SK-N-MC (cell line): ENCODE results near the gene MYL2.

ENCODE experiments used
- DNase-seq: peaks from one replicate; pipeline ENCODE4 v3.0.0-alpha.2; 2011; ENCODE audit warnings: low read depth, low spot score
- H3K27ac ChIP-seq: fragments of 200-600 bp; sonication (generic); 2 replicates; pipeline ENCODE4 v1.5.1; 2016; ENCODE audit warnings: mixed run types
- H3K36me3 ChIP-seq: fragments of 200-600 bp; sonication (generic); 2 replicates; pipeline ENCODE4 v1.6.1; 2017; ENCODE audit warnings: antibody characterized with exemption, low read length, mixed read lengths; ENCODE audit not compliant: insufficient read depth
- H3K4me3 ChIP-seq: fragments of 200-600 bp; sonication (generic); 2 replicates; pipeline ENCODE4 v1.5.1; 2016
- H3K9ac ChIP-seq: fragments of 200-600 bp; sonication (generic); 2 replicates; pipeline ENCODE4 v1.8.0; 2017; ENCODE audit warnings: mixed run types, mixed read lengths; ENCODE audit not compliant: insufficient read length
- H3K9me3 ChIP-seq: fragments of 200-600 bp; sonication (generic); 2 replicates; pipeline ENCODE4 v1.6.1; 2017; ENCODE audit warnings: low read depth, mild to moderate bottlenecking, antibody characterized with exemption, low read length, moderate library complexity, mixed read lengths
- EZH2 ChIP-seq: fragments of 200-600 bp; sonication (generic); IDR thresholded peaks from one replicate; pipeline ENCODE4 v1.6.1; 2017; ENCODE audit warnings: antibody characterized with exemption
- FOXP2 ChIP-seq: optimal IDR thresholded peaks from 2 replicates; pipeline ENCODE3; 2011; ENCODE audit warnings: mild to moderate bottlenecking, moderate library complexity; ENCODE audit not compliant: insufficient read depth; ENCODE audit errors: extremely low read length, control extremely low read depth
- POLR2AphosphoS5 ChIP-seq: IDR thresholded peaks from 2 replicates; pipeline ENCODE4 v1.6.1; 2012; ENCODE audit warnings: mild to moderate bottlenecking, low read depth, low read length, borderline replicate concordance

MYL2 gene

GRCh38 chr12:110896559-110896958 is 23.8 kb downstream of the MYL2 start:
- H3K27ac ChIP-seq = no peak overlapping the region
- no peak for DNase-seq
- H3K36me3 ChIP-seq = no peaks in the 10 kb centered on the region
- H3K9ac ChIP-seq = no peak overlapping the region
- H3K9me3 ChIP-seq = no peaks in the 10 kb centered on the region
- no peak for TF ChIP-seq FOXP2
- no peak for TF ChIP-seq EZH2
- no peak for TF ChIP-seq POLR2AphosphoS5
- H3K4me3 ChIP-seq = no peak overlapping the region

- Histone ChIP-seq H3K36me3 (no peaks in the 10 kb centered on the region), H3K9ac (no peak overlapping the region), H3K9me3 (no peaks in the 10 kb centered on the region), H3K27ac (no peak overlapping the region), H3K4me3 (peak overlapping the region; percentile 49)
- TF ChIP-seq POLR2AphosphoS5 (no peak), EZH2 (no peak), FOXP2 (no peak)
- no peak for DNase-seq
Measured at GRCh38 chr12:110893956-110894355, 26.4 kb downstream of the MYL2 start.

- H3K36me3 ChIP-seq = no peaks in the 10 kb centered on the region
- no peaks in the 10 kb centered on the region for H3K9me3 ChIP-seq
- H3K27ac ChIP-seq = no peak overlapping the region
- no peak for DNase-seq
- no peak for TF ChIP-seq EZH2
- no peak for TF ChIP-seq FOXP2
- no peak for TF ChIP-seq POLR2AphosphoS5
- H3K9ac ChIP-seq = no peak overlapping the region
- no peak overlapping the region for H3K4me3 ChIP-seq
Measured at GRCh38 chr12:110889361-110889760, 31.0 kb downstream of the MYL2 start.

- H3K27ac ChIP-seq = no peak overlapping the region
- TF ChIP-seq POLR2AphosphoS5 = no peak
- no peak for TF ChIP-seq EZH2
- no peak for TF ChIP-seq FOXP2
- H3K9ac ChIP-seq = peak overlapping the region; percentile 52
- DNase-seq = no peak
- peak overlapping the region; percentile 64 for H3K4me3 ChIP-seq
- H3K9me3 ChIP-seq = no peaks in the 10 kb centered on the region
- H3K36me3 ChIP-seq = no peaks in the 10 kb centered on the region
Measured at GRCh38 chr12:110888256-110888991, 32.0 kb downstream of the MYL2 start.

DNA sequence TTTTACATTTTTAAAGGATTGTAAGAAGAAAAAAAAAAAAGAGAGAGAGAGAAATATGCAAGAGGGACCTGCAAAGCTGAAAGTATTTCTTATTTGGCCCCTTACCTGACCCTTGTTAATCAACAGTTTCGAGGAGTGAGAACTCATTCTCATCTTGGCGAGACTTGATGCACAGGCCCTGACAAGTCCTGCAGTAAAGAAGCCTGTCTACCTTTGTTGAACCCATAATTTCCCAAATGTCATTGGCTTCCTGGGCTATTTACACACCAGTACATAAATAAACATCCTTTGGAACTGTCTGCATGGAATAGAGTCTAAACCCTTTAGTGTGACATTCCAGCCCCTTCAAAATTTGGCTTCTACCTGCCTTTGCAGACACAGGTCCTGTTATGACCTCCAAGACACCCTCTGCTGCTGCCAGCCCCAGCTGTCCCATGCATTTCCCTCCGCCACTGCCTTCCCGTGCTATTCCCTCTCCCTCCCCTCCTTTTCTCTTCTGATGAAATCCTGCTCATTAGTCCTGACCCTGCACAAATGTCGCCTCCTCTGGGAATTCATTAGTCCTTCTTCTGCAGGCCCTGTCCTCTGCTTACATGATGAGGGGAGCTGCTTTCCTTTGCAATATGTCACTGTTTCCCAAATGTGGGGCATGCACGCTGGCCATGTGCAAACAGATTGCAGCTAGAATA is 35.1 kb downstream of the MYL2 start:
- H3K9ac ChIP-seq = no peak overlapping the region
- H3K36me3 ChIP-seq = no peaks in the 10 kb centered on the region
- DNase-seq = no peak
- no peaks in the 10 kb centered on the region for H3K9me3 ChIP-seq
- no peak overlapping the region for H3K4me3 ChIP-seq
- TF ChIP-seq FOXP2 (no peak), POLR2AphosphoS5 (no peak), EZH2 (no peak)
- no peak overlapping the region for H3K27ac ChIP-seq

DNA sequence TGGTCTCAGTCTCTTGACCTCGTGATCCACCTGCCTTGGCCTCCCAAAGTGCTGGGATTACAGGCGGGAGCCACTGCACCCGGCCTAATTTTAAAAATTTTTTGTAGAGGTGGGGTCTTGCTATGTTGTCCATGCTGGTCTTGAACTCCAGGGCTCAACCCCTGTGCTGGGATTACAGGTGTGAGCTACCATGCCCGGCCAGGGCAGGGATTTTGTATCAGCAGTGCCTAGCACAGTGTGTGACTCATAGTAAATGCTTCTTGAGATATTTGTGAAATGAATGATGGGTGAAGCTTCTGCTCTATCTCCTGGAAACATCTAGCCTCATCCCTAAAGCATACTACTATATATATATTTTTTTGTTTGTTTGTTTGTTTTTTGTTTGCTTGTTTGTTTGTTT is 37.1 kb downstream of the MYL2 start:
- Histone ChIP-seq H3K27ac (no peak overlapping the region), H3K4me3 (no peak overlapping the region), H3K9ac (no peak overlapping the region), H3K36me3 (no peaks in the 10 kb centered on the region), H3K9me3 (no peaks in the 10 kb centered on the region)
- TF ChIP-seq POLR2AphosphoS5 (no peak), EZH2 (no peak), FOXP2 (no peak)
- DNase-seq = no peak

DNA sequence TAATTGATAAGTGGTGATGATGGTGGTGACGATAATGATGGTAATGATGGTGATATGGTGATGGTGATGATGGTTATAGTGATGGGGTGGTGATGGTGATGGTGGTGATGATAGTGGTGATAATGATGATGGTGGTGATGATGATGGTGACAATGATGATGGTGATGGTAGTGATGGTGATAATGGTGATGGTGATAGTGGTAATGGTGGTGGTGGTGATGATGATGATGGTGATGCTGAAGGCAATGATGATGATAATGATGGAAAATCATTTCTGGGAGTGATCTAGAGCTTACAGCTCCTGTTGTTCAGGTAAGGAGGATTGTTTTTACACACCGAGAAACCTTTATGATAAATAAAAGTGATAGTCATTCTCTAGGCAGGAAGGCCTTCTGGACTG is 39.7 kb downstream of the MYL2 start:
- H3K9me3 ChIP-seq = no peaks in the 10 kb centered on the region
- H3K36me3 ChIP-seq = no peaks in the 10 kb centered on the region
- no peak overlapping the region for H3K9ac ChIP-seq
- TF ChIP-seq EZH2 = no peak
- no peak for TF ChIP-seq FOXP2
- TF ChIP-seq POLR2AphosphoS5 = no peak
- H3K27ac ChIP-seq = no peak overlapping the region
- H3K4me3 ChIP-seq = no peak overlapping the region
- DNase-seq = no peak

GRCh38 chr12:110874781-110875180 is 45.6 kb downstream of the MYL2 start:
- no peak for TF ChIP-seq FOXP2
- TF ChIP-seq POLR2AphosphoS5 = no peak
- no peak for TF ChIP-seq EZH2
- H3K4me3 ChIP-seq = no peak overlapping the region
- no peaks in the 10 kb centered on the region for H3K9me3 ChIP-seq
- no peak overlapping the region for H3K27ac ChIP-seq
- H3K36me3 ChIP-seq = no peaks in the 10 kb centered on the region
- no peak for DNase-seq
- H3K9ac ChIP-seq = no peak overlapping the region
